Body of pancreas (tissue), 4 donors: ENCODE data around the gene PARS2.

Experiments
- CTCF ChIP-seq, 7 experiments: fragments of 450-650 bp in 4 of 7; fragments of 200-600 bp in 3 of 7; sonication (generic) in 3 of 7; IDR thresholded peaks; one replicate each; pipeline ENCODE4 v1.5.1; 2016 to 2019; ENCODE audit warnings: antibody characterized with exemption in 7 of 7
- POLR2A ChIP-seq, 3 donors: fragments of 450-650 bp; IDR thresholded peaks; one replicate each; pipeline ENCODE4 v1.6.1; 2016; ENCODE audit warnings: antibody characterized with exemption in 3 of 3, mild to moderate bottlenecking in 2 of 3

GRCh38 chr1:54745274-54745673 lies 19.0 kb downstream of the PARS2 start:
- no peak for TF ChIP-seq CTCF (IDR thresholded peaks at IDR 0.05)
- TF ChIP-seq POLR2A (IDR thresholded peaks at IDR 0.05): no peak
